Endometrium (tissue), 2 donors: ENCODE results near the gene ADD3.

Source experiments
- FAIRE-seq: peaks from 2 replicates; lab custom pipeline; 2012; peaks lifted over from hg19 to GRCh38; lab: Jason Lieb, UNC
- donor health status: control.
- donor health status: control.

ADD3 gene

GRCh38 chr10:110179220-110179619 is 171.4 kb downstream of the ADD3 start:
- no peak for FAIRE-seq

GRCh38 chr10:110181451-110181850 is 173.7 kb downstream of the ADD3 start:
- no peak for FAIRE-seq

GRCh38 chr10:110181911-110182310 is 174.1 kb downstream of the ADD3 start:
- no peak for FAIRE-seq

- FAIRE-seq, result no peak
These were observed 176.6 kb downstream of the ADD3 start for GRCh38 chr10:110184398-110184797.
